HG03196 (cell line): Measurements from ENCODE around the gene ATP1A1.

Experiments used
- ATAC-seq: cut with Tn5 transposase; IDR thresholded peaks from one replicate; pipeline ENCODE4 v1.9.1; 2021; ENCODE audit not compliant: unreplicated experiment

ATP1A1 gene

DNA sequence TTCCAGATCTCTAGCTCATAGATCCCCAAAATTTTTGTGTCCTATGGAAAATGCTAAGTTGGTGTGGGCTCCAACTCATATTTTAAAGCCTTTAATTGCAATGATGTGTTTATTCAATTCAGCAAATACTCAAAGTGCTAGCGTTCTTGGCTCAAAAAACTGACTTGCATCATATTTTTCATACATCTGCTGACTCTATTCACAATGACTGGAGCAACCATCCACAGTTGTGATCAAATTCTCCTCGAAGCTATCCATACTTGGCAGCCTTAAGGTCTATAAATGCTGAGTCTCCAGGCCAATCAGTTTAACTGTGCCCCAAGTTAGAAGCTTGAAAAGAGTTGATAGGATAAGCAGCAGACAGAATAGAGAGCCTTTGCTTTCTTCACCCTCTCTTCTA, 2.9 kb upstream of the ATP1A1 start:
- no peak for ATAC-seq

DNA sequence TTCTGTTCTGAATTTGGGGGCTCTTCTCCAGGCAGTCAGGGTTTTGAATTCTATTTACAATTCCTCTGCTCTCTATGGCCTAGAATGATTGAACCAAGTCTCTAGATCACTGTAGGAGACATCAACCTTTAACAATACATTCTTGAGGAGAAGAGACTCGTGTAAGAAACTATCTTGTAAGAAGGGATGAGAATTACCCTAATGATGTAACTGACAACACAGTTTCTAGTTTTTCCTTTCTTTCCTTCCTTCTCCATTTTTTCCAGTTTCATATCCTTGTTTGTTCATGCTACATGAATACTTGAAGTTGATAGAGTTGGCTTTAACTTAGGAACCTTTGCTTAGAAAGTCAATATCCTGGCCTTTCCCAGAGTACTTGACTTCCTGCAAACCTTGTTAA, 1.3 kb upstream of the ATP1A1 start:
- ATAC-seq = no peak

DNA sequence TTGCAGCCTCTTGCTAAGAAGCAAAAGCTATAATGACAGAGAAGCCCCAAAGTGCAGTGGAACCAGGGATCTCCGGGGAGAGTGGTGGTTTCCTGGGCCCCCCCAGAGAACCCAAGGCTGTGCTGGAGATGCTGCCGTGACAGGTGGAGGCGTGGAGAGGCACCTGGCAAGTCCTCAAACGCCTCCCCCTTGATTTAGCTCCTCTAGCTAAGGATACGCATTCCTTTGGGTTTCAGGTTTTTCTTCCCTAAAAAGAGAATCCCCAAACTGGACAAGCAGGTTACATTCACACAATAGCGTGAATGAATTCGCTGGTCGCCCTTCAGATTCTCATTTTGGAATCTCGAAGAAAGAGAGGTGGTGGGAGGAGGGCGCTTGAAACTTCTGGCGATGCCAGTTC, 853 bp upstream of the ATP1A1 start:
- ATAC-seq = no peak

DNA sequence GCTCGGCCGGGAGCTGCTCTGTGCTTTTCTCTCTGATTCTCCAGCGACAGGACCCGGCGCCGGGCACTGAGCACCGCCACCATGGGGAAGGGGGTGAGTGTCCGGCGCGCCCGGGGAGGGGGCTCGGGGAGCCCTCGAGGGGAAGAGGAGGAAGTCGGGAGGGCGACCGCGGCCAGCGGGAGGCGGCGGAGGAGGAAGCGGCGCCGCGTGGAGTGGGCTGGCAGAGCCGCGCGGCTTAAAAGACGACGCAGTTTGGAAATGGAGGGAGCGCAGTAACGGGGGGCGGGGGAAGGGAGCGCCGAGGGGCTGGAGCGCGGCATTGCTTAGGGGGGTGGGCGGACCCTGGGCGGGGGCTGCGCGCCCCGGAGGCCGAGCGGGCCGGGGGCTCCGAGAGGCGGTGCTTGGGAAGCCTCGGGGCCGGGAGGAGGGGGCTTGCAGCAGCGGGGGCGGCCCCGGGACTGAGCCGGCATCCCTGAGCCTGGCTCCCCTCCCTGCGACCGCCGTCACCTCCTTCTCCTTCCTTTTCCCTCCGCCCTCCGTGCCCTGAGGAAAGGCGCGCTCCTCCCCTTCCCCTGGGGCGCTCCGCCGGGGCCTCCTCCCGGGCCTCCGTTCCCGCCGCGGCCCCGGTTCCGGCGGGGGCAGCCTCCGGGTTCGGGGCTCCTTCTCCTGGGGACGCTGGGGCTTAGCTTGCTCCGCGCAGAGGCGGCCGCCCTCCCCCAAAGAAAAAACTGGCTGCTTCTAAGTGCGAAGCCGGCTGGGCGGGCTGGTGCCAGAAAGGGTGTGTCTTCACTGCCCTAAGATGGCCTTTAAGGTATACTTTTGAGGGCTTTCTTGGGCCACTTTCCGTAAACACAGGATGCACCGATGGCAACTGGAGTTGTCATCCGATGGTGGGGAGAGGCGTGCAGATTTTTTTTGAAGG, 648 bp downstream of the ATP1A1 start:
- no peak for ATAC-seq

DNA sequence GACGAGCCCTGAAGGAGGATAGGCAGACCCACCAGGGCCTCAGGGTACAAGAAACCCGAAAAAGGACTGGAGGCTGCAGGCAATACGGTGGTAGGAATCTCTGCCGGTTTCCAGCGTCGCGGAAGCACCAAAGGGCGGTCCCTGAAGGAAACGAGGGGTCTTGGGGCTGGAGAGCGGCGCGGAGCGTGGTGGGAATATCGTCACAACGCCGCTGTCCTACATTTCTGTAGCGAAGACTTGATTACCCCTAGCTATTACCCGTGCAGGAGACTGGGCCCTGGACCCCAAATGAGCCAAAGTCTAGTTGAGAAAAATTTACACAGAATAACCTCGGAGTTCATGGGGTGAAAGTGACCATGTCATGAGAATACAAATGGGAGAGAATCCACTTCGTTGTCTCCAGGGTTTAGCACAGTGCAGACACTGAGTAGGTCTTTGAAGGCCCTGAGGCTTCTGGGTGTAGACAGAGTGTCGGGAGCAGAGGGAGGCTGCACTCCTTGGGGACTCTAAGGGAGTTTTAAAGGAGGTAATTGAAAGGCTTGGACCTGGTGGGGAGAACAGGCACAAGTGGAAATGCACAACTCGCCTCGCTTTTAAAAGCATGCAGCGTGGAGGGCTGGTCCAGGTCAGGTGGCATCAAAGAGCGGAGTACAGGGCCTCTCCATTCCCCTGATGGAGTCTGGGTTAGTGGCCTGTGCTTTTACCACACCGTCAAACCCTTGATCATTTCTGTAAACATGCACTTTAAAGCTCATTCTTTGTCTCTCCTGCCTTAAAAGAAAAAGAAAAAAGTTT, 1.5 kb downstream of the ATP1A1 start:
- no peak for ATAC-seq

DNA sequence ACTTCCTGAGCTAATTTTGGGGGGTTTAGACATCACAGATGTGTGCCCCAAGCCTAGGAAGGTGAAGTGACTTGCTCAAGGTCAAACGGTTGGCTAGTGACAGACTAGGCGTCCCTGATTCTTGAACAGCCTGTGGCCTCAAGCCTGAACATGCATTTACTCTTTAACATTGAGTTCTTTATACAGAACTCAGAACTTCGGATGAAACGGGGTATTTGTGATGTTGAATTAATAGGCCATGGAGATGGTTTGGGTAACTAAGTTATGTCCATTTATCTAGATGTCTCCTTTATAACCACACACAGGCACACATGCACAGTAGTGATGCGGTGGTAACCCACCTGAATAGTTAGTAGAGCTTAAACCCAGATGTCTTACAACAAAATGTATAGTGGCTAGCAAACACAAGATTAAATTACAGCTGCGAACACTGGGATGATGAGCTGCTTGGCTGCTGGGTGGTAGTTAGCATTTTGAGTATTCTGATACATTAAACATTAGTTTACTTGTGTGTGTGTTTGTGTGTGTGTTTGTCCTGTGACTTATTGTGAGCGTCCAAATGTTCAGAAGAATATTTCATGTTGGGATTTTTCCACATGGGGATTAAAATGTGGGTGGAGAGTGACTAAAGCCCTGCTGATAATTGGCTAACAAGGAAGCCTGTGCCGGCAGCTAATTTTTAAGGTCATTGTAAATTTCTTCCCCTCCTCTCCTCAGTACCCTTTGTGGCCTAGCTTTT, 2.3 kb downstream of the ATP1A1 start:
- no peak for ATAC-seq

DNA sequence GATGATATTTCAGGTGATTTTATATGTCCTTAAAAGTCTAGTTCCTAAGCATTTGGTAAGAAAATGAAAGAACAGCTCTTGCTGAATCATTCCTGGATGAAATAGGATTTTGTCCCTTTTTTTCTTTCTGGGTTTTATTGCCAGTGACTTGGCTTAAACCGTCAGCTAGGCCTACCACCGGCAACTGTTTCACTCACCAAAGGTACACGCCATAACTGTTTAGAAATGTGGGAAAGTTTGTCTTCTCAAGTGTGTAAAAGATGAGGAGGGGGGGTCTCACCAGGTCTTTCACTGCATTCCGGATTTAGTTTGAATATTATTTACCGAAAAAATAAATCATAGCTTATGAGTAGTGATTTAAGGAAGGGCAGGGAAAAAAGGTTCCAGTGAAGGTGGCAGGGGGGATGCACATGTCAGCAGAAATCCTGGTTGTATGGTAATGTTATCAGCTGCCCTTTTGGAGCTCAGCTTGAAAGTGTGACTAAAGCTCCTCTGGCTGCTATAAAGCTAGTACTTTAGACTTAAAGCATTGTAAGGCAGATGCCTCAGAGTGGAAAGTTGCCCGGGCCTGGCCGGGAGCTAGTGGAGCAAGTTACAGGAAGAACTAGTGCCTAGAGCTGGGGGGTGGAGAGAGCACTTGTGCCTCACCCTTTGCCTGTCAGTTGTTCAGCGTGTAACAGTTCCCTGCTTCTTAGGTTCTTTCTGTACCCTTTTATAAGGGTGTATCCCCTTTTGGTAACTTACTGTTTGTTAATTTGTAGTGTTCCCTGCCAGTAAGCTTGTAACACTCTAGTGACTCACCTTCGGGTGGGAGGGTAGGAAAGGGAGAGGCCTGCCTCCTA, 3.1 kb downstream of the ATP1A1 start:
- ATAC-seq = no peak

DNA sequence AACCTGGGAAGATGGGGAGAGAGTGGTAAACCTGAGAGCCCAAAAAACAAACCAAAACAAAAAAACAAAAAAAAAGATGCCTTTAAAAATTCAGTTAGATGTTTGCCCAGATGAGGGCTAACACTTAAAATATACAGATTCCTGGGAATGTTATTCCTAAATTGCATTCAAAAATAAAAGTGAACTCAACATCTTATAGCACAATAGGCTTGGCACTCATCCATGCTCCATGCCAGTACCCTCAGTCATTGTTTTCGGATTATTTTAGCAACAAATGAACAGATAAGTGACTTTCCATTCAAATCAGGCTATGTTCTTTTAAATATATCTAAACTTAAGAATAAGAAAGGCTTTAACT, 3.7 kb downstream of the ATP1A1 start:
- no peak for ATAC-seq

DNA sequence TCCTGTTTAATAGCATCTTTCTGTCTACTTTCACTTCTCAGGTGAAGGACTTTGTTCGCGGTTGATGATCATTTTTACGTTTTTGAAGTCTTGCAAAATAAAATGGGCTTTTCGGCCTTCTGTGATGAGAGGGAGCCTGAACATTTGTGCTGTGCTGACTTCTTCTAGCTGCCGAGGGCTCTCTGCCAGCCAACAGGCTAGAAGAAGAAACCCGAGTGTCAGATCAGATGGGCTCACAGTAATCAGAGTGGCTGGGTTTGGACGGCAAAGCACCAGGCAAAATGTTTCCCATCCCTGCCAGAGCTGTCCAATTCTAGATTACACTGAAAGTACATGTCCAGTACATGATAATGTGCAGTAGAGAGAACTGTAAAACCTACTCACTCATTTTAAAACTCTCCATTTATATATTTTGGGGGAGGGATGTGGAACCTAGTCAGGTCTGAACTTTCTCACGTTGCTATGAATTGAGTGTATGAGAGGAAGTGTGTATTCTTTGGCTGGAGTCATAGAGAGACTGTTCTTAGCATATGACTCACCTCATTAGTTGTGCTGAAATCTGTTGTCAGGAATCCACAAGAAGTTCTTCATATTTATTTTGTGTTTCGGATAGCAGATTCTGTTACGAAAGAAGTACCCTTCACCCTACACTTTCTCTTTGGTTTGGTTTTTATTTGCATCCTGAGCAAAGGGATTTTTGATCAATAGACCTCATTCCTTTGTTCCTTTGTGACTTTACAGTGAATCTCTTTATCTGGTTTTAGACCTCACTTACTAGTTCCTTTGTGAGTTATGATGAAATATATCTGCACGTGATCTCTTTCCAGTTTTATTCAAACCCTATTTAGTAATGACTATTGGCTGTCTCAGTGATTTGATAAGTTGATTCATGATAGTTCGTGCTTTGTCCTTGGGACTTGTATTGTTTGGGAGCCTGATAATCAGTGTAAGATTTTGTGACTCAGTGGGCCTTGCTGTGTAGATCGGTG, 4.8 kb downstream of the ATP1A1 start:
- peak; percentile 71 for ATAC-seq

DNA sequence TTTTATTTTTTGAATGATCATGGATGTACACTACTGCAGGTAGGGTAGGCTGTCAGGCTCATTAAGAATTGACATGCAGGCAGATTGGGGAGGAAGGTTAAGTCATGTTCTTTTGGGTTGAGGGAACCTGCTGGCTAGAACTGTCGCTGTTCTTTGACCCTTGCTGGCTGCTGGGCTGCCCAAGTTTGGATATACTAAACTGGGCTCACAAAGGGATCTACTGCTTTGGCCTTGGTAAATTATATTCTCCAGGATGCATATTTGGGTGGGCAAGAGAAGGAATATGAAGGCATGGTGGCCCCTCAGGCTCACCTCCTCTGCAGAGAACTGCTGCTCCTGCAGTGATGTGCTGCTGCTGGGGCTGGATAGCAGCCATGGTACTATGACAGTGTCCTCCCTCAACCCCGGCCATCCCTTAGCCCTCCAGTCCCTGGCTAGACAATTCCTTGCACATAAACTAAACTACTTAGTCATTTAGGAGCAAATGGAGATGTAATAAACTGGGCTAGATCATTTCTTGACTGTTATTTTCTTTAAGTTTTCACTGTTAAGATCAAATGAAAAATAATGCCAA, 6.1 kb downstream of the ATP1A1 start:
- no peak for ATAC-seq

DNA sequence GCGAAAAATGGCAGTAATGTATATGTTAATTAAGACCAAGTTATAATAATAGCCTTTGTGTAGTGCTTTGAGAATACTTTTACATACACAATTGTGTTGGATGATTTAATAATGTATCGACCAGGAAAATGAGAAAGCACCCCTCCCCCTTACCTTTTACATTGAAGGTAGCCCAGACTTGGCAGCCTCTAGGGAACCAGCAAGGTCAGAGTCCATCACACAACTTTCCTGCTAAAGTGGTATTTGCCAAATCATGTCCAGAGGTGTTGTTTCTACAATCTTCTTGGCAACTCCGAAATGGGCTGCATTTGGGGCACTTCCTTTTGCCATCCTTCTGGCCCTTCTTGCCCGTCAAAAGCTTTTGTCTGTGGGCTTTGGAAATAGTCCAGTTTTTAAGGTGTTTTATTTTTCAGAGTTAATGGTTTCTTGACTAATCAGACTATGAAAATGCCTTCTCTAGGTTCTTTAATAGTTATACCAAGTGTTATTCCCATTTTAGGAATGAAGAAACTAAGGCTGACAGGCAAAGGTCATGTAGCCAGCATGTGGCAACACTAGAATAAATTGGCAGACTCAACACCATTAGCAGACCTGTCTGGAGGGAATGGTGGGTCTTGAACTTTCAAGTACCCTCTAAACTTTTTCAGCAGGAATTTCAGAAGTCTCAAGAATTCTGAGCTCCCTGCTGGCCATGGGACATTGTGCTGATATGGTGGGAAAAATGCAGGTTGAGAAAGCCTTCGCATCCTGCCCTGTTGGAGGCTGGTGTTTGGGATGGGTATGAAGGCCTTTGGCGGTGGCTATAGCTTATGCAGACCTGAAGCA, 6.8 kb downstream of the ATP1A1 start:
- no peak for ATAC-seq

DNA sequence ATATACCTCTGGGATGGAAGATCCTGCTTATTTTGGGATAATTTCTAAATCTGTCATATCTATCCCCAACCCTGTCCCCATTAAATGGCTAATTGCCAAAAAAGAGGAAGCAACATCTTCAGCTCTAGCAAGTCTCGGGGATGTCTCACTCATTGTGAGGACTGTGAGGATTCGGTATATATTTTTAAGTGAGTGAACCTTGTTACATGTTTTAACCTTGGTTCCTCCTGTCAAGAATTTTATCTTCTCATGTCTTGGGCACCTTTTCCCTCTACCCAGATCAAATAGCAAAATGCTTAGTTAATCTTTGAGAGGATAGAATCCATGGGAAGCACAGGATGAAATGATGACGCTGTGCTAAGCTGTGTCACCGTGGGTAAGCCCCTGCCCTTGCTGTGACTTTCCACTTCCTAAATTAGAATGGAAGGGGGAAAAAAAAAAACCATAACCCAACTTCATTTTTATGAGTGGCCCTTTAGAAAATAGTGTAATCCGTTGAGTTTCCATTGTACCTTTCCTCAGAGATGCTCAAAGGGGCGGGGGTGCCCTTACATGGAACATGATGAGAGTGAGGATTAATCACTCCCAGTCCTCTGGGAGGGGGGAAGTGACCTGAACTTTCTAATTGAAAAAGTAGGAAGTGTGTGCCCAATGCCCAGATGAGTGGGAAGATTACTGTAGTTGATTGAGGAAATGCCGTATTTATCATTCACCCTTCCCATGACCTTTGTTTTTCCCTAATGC, 7.6 kb downstream of the ATP1A1 start:
- no peak for ATAC-seq

DNA sequence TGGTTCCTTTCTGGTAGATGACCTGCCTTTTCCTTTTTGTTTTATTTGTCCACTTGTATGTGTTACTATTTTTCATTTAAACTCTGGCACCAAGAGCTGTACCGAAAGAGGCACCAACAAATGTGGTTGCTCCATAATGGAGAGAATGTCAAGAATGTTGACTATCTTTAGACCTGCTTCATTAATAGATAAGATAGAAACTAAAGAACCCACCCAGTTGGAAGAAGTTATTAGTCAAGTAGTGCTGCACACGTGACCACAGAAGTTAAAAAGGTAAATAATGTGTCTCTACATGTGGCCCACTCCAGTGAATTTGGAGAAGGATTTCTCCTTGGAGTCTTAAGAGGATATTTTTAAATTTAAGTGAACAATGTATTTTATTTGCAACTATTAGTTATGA, 9.3 kb downstream of the ATP1A1 start:
- ATAC-seq = no peak

DNA sequence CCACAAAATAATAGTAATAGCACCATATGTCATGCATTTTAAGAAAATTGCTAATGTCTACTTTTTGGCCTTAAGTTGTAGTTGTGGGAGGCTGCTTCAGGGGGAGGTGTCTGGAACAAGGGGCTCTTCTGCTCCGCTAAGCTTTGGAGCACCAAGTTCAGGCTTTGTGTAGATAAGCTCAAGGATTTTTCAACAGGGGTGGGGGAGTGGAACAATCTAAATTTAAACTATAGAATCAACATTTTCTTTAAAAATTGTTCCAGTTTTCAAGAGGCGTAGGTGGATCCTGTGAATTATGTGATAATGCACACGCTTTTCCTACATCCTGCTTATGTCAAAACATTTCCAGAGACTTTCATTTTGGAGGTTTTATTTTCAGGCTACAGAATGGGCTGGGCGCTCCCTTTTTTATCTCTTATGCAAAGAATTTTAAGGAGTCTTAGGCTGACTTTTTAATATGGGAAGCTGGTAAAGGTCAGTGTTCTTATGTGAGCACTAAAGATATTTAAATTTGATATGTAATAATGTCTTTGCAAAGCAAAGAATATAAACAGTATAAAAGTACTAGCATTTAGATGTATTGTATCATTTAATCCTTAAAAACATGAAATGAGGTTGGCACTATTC, 9.9 kb downstream of the ATP1A1 start:
- ATAC-seq = no peak

DNA sequence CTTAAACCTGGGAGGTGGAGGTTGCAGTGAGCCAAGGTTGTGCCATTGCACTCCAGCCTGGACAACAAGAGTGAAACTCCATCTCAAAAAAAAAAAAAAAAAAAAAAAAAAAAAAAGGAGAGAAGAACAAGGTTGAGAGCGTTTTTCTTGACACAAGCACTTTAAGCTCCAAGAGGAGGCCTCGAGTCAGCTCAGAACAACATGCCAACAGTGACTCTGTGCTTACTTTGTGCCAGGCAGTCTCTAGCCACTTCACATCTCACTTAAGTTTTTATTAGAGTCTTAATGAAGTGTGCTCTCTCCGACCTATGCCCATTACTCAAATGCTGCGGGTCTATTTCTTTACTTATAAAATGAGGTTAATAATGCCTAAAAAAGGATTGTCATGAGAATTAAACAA, 13.0 kb downstream of the ATP1A1 start:
- ATAC-seq = no peak

DNA sequence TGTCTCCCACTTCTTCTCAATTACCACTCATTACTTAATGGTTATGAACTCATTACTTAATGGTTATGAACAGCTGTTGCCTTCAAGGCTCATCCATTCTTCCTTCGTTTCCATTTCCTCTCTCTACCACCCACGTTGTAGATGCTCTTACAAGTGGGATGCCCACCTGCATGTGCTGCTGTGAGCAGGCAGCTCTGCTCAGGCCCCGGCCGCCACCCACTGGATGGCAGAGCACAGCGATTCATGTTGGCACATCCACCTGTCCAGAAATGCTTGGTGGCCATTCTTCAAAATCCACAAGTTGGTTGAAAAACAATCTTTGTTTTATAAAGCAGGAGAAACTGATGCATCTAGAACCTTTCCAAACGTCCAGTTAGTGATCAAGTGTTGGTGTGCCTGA, 14.5 kb downstream of the ATP1A1 start:
- no peak for ATAC-seq

DNA sequence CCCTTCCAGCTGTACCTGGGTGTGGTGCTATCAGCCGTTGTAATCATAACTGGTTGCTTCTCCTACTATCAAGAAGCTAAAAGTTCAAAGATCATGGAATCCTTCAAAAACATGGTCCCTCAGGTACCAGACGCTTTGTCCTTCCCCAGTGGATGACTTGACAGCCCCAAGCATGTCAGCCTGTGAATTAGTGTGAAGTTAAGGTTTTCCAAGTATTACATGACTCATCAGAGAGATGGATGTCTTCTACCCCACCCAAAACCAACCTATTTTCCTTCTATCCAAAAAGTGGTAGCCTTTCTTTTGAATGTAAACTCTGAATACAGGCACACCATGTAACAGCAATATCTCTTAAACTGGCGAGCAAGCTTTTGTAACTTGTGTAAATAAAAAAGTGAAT, 15.1 kb downstream of the ATP1A1 start:
- ATAC-seq = no peak
